GM13976 (cell line): ENCODE results near the gene DNAH2.

Experiments used
- DNase-seq: peaks from one replicate; pipeline ENCODE4 v3.0.0; 2012; ENCODE audit warnings: low spot score
- CTCF ChIP-seq: IDR thresholded peaks from 2 replicates; pipeline ENCODE4 v1.5.1; 2012; ENCODE audit warnings: borderline replicate concordance, mild to moderate bottlenecking; ENCODE audit not compliant: insufficient read depth; ENCODE audit errors: extremely low read depth, missing control alignments, control extremely low read depth
- in situ Hi-C: fragments of 300-500 bp; cut with MboI; formaldehyde crosslinking; loops from one replicate; pipeline ENCODE4 v1.12.0; 2022; ENCODE audit warnings: low sequenced_read_pairs, mixed read lengths, inconsistent platforms; ENCODE audit not compliant: unreplicated experiment

Gene DNAH2

GRCh38 chr17:7843536-7844291 is 126.2 kb downstream of the DNAH2 start:
- no peak for TF ChIP-seq CTCF
- in situ Hi-C loops: no loop called here
- DNase-seq: peak; percentile 92

- in situ Hi-C loops: no loop called here
- no peak for TF ChIP-seq CTCF
- peak; percentile 93 for DNase-seq
These were observed 127.0 kb downstream of the DNAH2 start for GRCh38 chr17:7844292-7845154.

GRCh38 chr17:7845359-7846062 is 128.0 kb downstream of the DNAH2 start:
- no peak for TF ChIP-seq CTCF
- in situ Hi-C loops: no loop called here
- no peak for DNase-seq

- in situ Hi-C loops: no loop called here
- no peak for TF ChIP-seq CTCF
- no peak for DNase-seq
These were observed 128.7 kb downstream of the DNAH2 start for GRCh38 chr17:7846063-7846735.

GRCh38 chr17:7846765-7847661 is 129.5 kb downstream of the DNAH2 start:
- no peak for DNase-seq
- in situ Hi-C loops: no loop called here
- no peak for TF ChIP-seq CTCF
